G401.6 (cell line): ENCODE measurements around the gene EML5.
"Not testable (repeated sequence)": the region's sequence is repeated elsewhere in the genome, so short reads cannot be mapped to it uniquely, and the experiment has no call there.

Experiments used
- FAIRE-seq: peaks from 2 replicates; lab custom pipeline; 2012; peaks lifted over from hg19 to GRCh38; lab: Jason Lieb, UNC

Gene EML5

GRCh38 chr14:88792473-88793258 is at the start of gene EML5:
Gene EML5 (minus strand): TSS chr14:88792953. CDS start chr14:88792503, 450 bp downstream.
- FAIRE-seq: no peak

GRCh38 chr14:88842414-88842813 is 49.7 kb upstream of the EML5 start:
- no peak for FAIRE-seq

DNA sequence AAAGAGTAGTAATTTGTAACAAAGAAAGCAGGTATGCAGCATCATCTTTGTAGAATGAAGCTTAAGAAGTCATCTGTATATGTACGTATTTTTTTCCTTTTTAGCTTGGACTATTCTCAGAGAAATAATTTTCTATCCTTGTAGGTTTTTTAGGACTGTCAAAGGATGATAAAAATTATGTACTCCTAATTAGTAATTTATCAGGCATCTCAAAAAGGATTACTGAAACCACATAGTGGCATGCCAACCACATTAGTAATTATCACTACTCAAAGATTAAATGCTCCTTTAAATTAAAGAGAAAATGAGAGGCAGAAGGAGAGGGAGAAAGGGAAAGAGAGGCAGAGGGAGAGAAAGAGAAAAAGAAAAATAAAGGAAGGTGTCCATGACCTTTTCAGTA is 49.0 kb upstream of the EML5 start:
- no peak for FAIRE-seq

- no peak for FAIRE-seq
These were observed 48.2 kb upstream of the EML5 start for GRCh38 chr14:88840926-88841325.

GRCh38 chr14:88838015-88838414 is 45.3 kb upstream of the EML5 start:
- FAIRE-seq: no peak

- FAIRE-seq: no peak
These were observed 44.7 kb upstream of the EML5 start for GRCh38 chr14:88837495-88837894.

GRCh38 chr14:88835661-88836060 is 42.9 kb upstream of the EML5 start:
- no peak for FAIRE-seq

- FAIRE-seq: no peak
These were observed 42.2 kb upstream of the EML5 start for GRCh38 chr14:88834883-88835431.

DNA sequence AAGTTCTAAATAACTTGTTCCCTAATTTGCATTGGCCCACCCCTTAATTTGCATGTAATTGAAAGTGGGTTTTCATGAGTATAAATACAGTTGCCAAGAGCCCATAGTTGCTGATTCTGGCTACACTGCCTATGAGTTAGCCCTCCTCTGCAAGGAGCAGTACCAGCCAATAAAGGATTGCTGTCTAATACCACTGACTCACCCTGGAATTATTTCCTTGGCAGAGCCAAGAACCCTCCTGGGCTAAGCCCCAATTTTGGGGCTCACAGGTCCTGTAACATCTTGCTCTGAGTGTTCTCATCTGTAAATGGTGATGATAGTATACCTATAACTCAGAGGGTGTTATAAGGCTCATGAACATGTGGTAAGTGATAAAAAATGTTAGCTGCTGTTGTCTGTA is 38.5 kb upstream of the EML5 start:
- FAIRE-seq: no peak

- FAIRE-seq: no peak
These were observed 37.0 kb upstream of the EML5 start for GRCh38 chr14:88829685-88830302.

DNA sequence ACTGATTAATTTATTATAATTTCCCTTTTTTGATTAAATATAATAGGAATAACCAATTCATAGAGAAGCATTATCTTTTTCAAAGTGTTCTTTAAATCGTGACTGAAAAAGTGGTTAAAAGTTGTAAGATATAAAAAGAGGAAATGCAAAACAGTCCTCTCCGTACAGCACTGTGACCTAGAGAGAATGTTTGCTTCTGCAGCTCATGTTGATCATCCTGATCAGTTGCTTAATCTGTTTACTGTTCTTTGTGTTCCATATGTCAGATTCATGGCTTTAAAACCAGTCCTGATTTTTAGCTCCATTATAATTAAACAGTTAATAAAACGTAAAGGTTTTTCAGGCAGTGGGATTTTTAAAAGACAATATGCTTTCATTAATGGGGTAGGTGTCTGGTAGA is 36.4 kb upstream of the EML5 start:
- FAIRE-seq: no peak

DNA sequence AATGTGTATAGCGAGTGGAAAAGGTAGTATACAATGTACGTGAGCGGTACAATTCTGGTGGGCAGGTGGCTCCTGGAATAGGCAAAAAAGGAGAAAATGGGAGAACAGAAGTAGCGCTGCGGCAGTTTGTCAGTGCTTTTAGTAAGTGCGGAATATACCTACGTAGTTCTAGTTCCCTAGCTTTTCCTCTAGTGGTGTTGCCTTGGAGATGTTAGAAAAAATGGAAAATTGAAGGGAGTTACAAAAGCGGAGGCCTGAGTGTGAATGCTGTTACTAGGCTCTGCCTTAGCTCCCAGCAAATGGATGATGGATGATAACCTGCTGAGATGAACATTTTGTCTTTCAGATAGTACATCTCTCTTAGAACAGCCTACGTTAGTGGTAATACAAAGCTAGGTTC is 32.8 kb upstream of the EML5 start:
- no peak for FAIRE-seq

- no peak for FAIRE-seq
These were observed 32.3 kb upstream of the EML5 start for GRCh38 chr14:88825078-88825458.

DNA sequence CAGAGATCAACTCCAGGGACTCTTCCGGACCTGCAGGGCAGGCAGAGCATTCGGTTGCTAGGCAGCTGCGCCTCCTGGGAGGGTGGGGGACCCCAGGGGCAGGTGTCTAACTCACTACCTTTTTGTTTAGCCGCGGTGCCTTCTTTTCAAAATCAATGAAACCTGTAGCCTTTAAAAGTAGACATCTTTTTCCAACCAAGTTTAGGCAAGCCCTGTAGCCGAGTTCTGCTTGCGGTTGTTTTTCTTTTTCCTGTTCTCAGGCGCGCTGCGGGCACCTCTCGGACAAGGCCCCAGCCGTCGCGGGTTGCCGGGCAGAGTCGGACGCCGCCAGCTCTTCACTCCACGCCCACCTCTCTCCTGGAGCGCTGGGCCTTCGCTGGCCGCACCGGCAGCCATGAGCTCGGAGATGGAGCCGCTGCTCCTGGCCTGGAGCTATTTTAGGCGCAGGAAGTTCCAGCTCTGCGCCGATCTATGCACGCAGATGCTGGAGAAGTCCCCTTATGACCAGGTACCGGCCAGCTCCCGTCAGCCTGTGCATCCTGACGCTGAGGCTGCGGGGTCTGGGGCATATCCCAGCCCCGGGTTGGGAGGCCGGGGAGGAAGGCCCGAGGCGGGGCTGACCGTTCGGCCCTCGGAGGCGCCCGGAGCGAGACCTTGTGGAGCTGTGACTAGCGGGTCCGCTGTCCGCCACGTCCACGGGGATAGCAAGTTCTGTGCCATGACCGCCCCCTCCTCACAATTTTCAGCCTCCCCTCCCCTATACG is 31.7 kb upstream of the EML5 start, which contains the start of gene TTC8:
TSS of gene TTC8 (plus strand) at position 338 of the 764 bp plus-strand sequence. CDS start at position 395, 57 bp downstream.
- peak; percentile 85 for FAIRE-seq

DNA sequence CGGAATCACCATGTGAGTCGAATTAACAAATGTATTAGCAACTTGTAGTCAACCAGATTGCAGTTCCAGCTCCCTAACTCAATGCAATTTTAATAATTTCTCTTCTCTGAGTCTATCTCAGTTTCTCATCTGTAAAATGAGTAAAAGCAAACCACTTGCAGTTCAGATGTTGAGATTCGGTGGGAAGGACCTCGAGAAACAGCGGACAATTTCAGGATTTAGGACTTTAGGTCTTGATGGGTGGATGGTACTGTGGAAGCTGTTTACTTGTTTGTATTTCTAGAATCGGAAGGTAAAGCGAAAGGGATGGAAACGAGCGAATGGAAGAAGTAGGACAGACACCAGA is 31.2 kb upstream of the EML5 start:
- FAIRE-seq: no peak

DNA sequence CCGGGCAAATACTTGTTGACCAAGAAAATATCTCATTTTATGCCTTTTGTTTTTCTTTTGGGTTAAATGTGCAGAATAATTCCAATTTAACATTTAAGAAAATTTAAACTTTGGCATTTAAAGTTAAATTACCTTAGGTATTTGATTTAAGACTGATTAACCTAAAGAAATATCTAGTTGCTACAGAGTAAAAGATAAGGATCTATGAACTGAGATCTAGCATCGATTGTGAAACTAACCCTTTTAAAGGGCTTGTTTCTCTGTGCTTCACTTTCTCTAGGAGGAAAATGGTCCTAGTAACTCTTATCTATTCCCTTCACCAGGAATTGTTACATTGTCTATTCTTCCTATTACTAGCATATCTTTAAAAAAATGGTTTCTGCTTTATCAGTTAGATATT is 29.1 kb upstream of the EML5 start:
- no peak for FAIRE-seq

DNA sequence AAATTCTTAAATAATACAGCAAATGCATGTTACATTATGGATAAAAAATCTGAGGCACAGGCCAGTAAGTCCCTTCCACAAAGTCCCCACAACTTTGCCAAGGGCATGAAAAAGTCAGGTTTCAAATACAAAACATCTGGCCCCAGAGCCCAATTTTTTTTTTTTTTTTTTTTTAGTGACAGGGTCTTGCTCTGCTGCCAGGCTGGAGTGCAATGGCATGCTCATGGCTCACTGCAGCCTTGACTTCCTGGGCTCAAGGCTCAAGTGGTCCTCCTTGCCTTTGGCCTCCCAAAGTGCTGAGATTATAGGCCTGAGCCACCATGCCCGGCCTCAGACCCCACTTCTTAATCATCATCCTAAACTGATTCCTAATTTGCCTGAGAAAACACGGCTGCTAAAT is 28.6 kb upstream of the EML5 start:
- FAIRE-seq: no peak

DNA sequence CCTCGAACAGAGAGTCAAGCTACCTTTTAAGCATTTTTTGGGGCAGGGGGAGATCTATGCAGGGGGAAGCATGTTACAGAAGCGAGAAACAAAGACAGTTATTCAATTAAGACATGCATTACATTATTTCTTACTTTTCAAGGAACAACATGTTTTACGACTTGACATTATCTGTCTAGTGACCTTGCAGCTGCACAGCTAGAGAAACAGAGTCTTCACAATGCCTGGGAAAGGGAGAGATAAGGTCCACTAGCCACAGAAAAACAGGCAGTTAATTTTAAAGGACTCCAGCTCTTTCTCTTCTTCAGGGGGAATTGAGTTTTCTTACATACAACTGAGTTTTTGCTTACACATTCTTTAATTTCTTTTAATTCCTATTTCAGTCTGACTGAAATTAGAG is 26.9 kb upstream of the EML5 start:
- not testable (repeated sequence) for FAIRE-seq

- FAIRE-seq: no peak
These were observed 25.3 kb upstream of the EML5 start for GRCh38 chr14:88818018-88818417.

DNA sequence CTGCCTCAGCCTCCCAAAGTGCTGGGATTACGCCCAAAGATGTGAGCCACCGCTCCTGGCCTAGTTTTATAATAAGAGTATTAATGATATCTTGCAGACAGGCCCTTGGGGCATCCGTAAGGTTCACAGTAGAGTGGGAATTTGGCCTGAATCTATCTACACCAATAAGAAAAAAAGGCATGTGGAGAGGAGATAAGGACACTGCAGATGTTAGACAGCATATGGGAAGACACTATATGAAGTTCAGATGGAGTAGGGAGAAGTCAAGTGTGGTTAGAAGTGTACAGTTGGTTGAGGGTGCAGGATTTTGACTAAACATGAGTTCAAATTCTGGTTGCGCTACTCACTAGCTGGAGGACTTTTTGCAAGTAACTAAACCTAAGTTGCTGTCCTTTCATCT is 23.2 kb upstream of the EML5 start:
- no peak for FAIRE-seq

DNA sequence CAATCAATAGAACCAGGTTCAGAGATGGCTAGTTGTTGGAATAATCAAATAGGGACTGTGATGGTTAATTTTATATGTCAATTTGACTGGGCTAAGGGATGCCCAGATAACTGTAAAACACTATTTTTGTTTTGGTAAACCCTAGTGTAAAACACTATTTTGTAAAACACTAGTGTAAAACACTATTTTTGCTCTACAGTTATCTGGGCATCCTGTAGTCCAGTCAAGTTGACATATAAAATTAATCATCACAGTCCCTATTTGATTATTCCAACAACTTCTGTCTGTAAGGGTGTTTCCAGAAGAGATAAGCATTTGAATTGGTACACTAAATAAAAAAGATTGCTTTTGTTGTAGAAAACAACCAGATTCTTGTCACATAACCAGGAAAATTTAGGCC is 15.6 kb upstream of the EML5 start:
- FAIRE-seq: no peak

GRCh38 chr14:88804477-88804876 is 11.7 kb upstream of the EML5 start:
- no peak for FAIRE-seq

DNA sequence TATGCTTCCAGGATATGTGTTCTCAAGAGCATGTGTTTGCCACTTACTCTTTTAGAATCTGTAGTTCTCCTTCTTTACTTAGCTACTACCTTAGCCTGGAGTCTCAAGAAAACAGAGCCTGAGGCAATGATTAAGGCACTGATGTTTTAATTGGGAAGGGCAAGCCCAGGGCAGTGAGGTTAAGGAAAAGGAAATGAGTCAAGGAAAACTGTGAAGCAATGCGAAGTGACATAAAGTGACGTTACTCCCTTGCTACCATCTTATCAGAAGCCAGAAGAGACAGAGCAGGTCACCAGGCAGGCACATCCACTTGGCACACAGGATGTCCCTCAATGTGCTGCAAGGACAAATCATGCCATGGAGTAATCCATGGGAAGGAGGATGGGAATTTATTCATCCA is 11.3 kb upstream of the EML5 start:
- FAIRE-seq: no peak
